ENCODE data around the gene WDR12. TPM values are rescaled to one million over a fixed set of nuclear protein-coding genes. Genes with fewer than 3 reads are reported as not detected.
"Not testable (repeated sequence)": the region's sequence is repeated elsewhere in the genome, so short reads cannot be mapped to it uniquely, and the experiment has no call there.

Gene WDR12
- total RNA-seq, 2 experiments from 2014 or later, result 158 to 174 TPM

- H3K4me1 Mint-ChIP-seq, H3K36me3 Mint-ChIP-seq, H3K27me3 Mint-ChIP-seq, H3K4me3 Mint-ChIP-seq, H3K27ac Mint-ChIP-seq, DNase-seq, H3K9me3 Mint-ChIP-seq: not testable (repeated sequence)
These were observed 62.1 kb downstream of the WDR12 start for GRCh38 chr2:202849343-202849742.

- H3K9me3 Mint-ChIP-seq, result peaks cover 4% of the 10 kb centered on the region
- peaks cover 5% of the 10 kb centered on the region for H3K36me3 Mint-ChIP-seq
- H3K4me3 Mint-ChIP-seq, result no peak overlapping the region
- H3K4me1 Mint-ChIP-seq, result peaks cover 5% of the 10 kb centered on the region
- peak overlapping the region; percentile 20 for H3K27ac Mint-ChIP-seq
- DNase-seq, result no peak
- H3K27me3 Mint-ChIP-seq, result no peaks in the 10 kb centered on the region
These were observed 62.7 kb downstream of the WDR12 start for GRCh38 chr2:202848813-202849212.

DNA sequence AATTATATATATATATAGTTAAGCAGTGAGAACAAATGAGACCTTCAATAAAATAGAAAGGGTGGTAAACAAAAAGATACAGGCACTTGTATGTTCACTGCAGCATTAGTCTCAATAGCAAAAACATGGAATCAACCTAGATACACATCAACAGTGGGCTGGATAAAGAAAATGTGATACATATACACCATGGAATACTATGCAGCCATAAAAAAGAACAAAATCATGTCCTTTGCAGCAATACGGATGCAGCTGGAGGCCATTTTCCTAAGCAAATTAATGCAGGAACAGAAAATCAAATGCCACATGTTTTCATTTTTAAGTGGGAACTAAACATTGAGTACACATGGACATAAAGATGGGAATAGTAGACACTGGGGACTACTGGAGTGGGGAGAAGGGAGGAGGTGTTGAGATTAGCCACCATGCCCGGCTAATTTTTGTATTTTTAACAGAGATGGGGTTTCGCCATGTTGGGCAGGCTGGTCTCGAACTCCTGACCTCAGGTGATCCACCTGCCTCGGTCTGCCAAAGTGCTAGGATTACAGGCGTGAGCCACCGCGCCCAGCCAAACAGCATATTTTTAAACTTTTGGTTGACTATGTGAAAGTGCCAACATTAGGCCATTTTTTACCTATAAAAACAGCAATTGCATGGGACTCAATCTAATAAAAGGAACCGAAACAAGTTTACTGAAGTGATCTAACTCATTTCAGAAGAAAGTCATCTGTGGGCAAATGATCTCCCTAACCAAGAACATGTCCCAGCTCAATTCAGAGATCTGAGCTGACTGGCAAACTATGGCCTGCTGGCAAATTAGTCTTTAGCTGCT is 63.6 kb downstream of the WDR12 start:
- no peak for DNase-seq
- Mint-ChIP-seq H3K27ac (no peak overlapping the region), H3K9me3 (peaks cover 4% of the 10 kb centered on the region), H3K4me3 (no peak overlapping the region), H3K27me3 (no peaks in the 10 kb centered on the region), H3K36me3 (peaks cover 12% of the 10 kb centered on the region), H3K4me1 (peaks cover 5% of the 10 kb centered on the region)

DNA sequence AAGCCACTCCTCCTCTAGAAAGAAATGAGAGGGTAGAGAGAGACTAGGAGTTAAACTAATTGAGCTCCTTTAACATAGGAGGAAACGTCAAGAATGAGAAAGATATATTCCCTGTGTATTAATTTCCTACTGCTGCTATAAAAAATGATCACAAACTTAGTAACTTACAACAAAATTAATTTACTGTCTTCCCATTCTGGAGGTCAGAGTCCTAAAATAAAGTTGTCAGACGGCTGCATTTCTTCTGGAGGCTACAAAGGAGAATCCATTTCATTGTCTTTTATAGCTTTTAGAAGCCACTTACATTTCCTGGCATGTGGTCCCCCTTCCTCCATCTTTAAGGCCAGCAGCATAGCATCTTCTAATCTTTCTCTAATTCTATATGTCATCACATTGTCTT is 66.8 kb downstream of the WDR12 start:
- no peak overlapping the region for H3K4me3 Mint-ChIP-seq
- H3K27me3 Mint-ChIP-seq, result no peaks in the 10 kb centered on the region
- peaks cover 7% of the 10 kb centered on the region for H3K9me3 Mint-ChIP-seq
- DNase-seq, result no peak
- peaks cover 17% of the 10 kb centered on the region for H3K36me3 Mint-ChIP-seq
- peaks cover 5% of the 10 kb centered on the region for H3K4me1 Mint-ChIP-seq
- no peak overlapping the region for H3K27ac Mint-ChIP-seq

DNA sequence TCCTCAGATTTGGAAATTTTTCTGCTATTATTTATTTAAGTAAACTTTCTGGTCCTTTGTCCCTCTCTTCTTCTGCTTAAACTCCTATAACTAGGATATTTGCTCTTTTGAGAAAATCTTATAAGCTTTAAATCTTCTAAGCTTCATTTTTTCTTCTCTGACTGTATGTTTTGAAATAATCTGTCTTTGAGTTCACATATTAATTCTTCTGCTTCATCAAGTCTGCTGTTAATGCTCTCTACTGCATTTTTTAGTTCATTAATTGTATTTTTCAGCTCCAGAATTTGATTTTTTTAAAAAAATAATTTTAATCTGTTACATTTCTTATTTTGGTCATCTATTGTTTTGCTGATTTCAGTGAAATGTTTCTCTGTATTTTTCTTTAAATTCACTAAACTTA is 68.8 kb downstream of the WDR12 start:
- H3K4me1 Mint-ChIP-seq, result no peaks in the 10 kb centered on the region
- H3K4me3 Mint-ChIP-seq, result no peak overlapping the region
- peaks cover 5% of the 10 kb centered on the region for H3K9me3 Mint-ChIP-seq
- no peak overlapping the region for H3K27ac Mint-ChIP-seq
- peaks cover 17% of the 10 kb centered on the region for H3K36me3 Mint-ChIP-seq
- no peak for DNase-seq
- H3K27me3 Mint-ChIP-seq, result no peaks in the 10 kb centered on the region

- no peak overlapping the region for H3K27ac Mint-ChIP-seq
- peaks cover 4% of the 10 kb centered on the region for H3K9me3 Mint-ChIP-seq
- H3K4me3 Mint-ChIP-seq, result no peak overlapping the region
- peaks cover 17% of the 10 kb centered on the region for H3K36me3 Mint-ChIP-seq
- H3K4me1 Mint-ChIP-seq, result no peaks in the 10 kb centered on the region
- no peak for DNase-seq
- no peaks in the 10 kb centered on the region for H3K27me3 Mint-ChIP-seq
These were observed 70.2 kb downstream of the WDR12 start for GRCh38 chr2:202841090-202841867.

GRCh38 chr2:202831242-202832220 is 79.9 kb downstream of the WDR12 start:
- Mint-ChIP-seq H3K9me3 (no peaks in the 10 kb centered on the region), H3K27me3 (no peaks in the 10 kb centered on the region), H3K4me1 (peaks cover 18% of the 10 kb centered on the region), H3K4me3 (peak overlapping the region; percentile 29), H3K36me3 (no peaks in the 10 kb centered on the region), H3K27ac (no peak overlapping the region)
- peak; percentile 59 for DNase-seq

DNA sequence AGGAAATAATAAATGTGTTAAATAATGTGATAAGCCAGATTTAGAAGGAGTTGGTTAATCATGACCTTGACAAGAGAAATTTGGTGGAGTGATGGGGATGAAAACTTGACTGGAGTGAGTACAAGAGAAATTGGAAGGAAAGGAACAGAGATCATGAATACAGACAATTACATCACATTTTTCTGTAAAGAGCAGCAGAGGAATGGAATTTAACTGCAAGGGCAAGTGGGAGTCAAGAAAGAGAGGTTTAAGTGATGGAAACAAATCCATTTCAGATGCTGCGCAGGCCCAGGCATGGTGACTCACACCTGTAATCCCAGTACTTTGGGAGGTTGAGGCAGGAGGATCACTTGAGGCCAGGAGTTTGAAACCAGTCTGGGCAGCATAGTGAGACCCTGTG is 86.6 kb downstream of the WDR12 start:
- Mint-ChIP-seq H3K27ac (no peak overlapping the region), H3K9me3 (no peaks in the 10 kb centered on the region), H3K36me3 (peaks cover 2% of the 10 kb centered on the region), H3K4me3 (no peak overlapping the region), H3K4me1 (peaks cover 4% of the 10 kb centered on the region), H3K27me3 (no peaks in the 10 kb centered on the region)
- no peak for DNase-seq

Other genes with a start within 250 kb of the WDR12 start
- gene ICA1L, start 39.9 kb downstream of the WDR12 start, total RNA-seq, result 1 to 10 TPM; 7.5 to 8.0 TPM
- 1 to 10 TPM; 3.5 to 4.2 TPM for gene CARF, start 602 bp upstream of the WDR12 start, total RNA-seq
- 1 to 10 TPM; 8.2 to 8.9 TPM for gene NBEAL1, start 103.2 kb upstream of the WDR12 start, total RNA-seq